Stimulated activated naive CD8-positive, alpha-beta T cell treated with anti-CD3 and anti-CD28 coated beads, Interleukin-15, amount 100 ng/mL, for 72 hours (primary cell): ENCODE results near the gene OSER1.

ENCODE experiments used
- ATAC-seq: fragments of 150-1000 bp; cut with Tn5 transposase; 2 replicates; pipeline ENCODE4 v1.10.0; 2021; ENCODE audit warnings: mild to moderate bottlenecking, moderate library complexity
- DNase-seq, 2 donors: peaks; one replicate each; pipeline ENCODE4 v3.0.0; 2021 to 2022
- H3K27ac Mint-ChIP-seq, 2 donors: one replicate each; pipeline ENCODE4 v1.8.0; 2022; ENCODE audit warnings: mild to moderate bottlenecking in 2 of 2, mixed read lengths in 2 of 2, moderate library complexity in 2 of 2
- H3K27me3 Mint-ChIP-seq: one replicate; pipeline ENCODE4 v1.8.0; 2022; ENCODE audit warnings: mixed read lengths
- H3K4me1 Mint-ChIP-seq: one replicate; pipeline ENCODE4 v1.8.0; 2022; ENCODE audit warnings: mild to moderate bottlenecking, mixed read lengths
- H3K4me3 Mint-ChIP-seq, 2 donors: one replicate each; pipeline ENCODE4 v1.8.0; 2022; ENCODE audit warnings: mild to moderate bottlenecking in 2 of 2, mixed read lengths in 2 of 2, moderate library complexity in 1 of 2
- H3K9me3 Mint-ChIP-seq, 2 donors: one replicate each; pipeline ENCODE4 v1.8.0; 2022; ENCODE audit warnings: mixed read lengths in 2 of 2

The OSER1 gene

GRCh38 chr20:44154521-44155001, 56.0 kb downstream of the OSER1 start:
- no peak overlapping the region for H3K27ac Mint-ChIP-seq
- ATAC-seq (no peak), DNase-seq (no peak)
- peaks cover 11% of the 10 kb centered on the region for H3K4me1 Mint-ChIP-seq
- H3K27me3 Mint-ChIP-seq = peaks cover 35% of the 10 kb centered on the region
- H3K9me3 Mint-ChIP-seq = peaks cover 0 to 8% of the 10 kb centered on the region in 2 donors
- H3K4me3 Mint-ChIP-seq = no peak overlapping the region

- Mint-ChIP-seq H3K27ac (peak overlapping the region; percentile 86 to 87), H3K27me3 (peaks cover 26% of the 10 kb centered on the region), H3K4me3 (no peak overlapping the region), H3K9me3 (no peaks in the 10 kb centered on the region), H3K4me1 (peaks cover 11% of the 10 kb centered on the region)
- DNase-seq (peak in 1 of 2 donors; percentile 11), ATAC-seq (peak; percentile 66)
Observed at GRCh38 chr20:44153636-44154043, 56.9 kb downstream of the OSER1 start.

- DNase-seq (no peak), ATAC-seq (no peak)
- Mint-ChIP-seq H3K4me3 (no peak overlapping the region), H3K4me1 (peaks cover 11% of the 10 kb centered on the region), H3K9me3 (no peaks in the 10 kb centered on the region), H3K27ac (no peak overlapping the region), H3K27me3 (peaks cover 9% of the 10 kb centered on the region)
Observed at GRCh38 chr20:44151621-44152416, 58.8 kb downstream of the OSER1 start.

GRCh38 chr20:44146272-44146671, 64.3 kb downstream of the OSER1 start:
- H3K27ac Mint-ChIP-seq = peak overlapping the region in 1 of 2 donors; percentile 72
- H3K27me3 Mint-ChIP-seq = peaks cover 15% of the 10 kb centered on the region
- no peaks in the 10 kb centered on the region for H3K4me1 Mint-ChIP-seq
- H3K4me3 Mint-ChIP-seq = no peak overlapping the region
- no peak for ATAC-seq
- DNase-seq = no peak
- H3K9me3 Mint-ChIP-seq = no peaks in the 10 kb centered on the region
